Thyroid gland (tissue), 4 donors: Measurements from ENCODE around the gene KCNA5.

Experiments
- CTCF ChIP-seq, 6 experiments: fragments of 200-600 bp in 3 of 6; fragments of 450-650 bp in 3 of 6; sonication (generic) in 3 of 6; IDR thresholded peaks; one replicate each; pipeline ENCODE4 v1.5.1; 2016 to 2019; ENCODE audit warnings: antibody characterized with exemption in 6 of 6, mild to moderate bottlenecking in 2 of 6, inconsistent platforms in 1 of 6, moderate library complexity in 1 of 6
- POLR2A ChIP-seq, 2 donors: fragments of 450-650 bp; IDR thresholded peaks; one replicate each; pipeline ENCODE4 v1.6.1; 2017; ENCODE audit warnings: antibody characterized with exemption in 2 of 2, mild to moderate bottlenecking in 2 of 2, moderate library complexity in 1 of 2

- TF ChIP-seq CTCF (IDR thresholded peaks at IDR 0.05) (no peak), POLR2A (IDR thresholded peaks at IDR 0.05) (no peak)
Measured at GRCh38 chr12:5094551-5094950, 50.9 kb downstream of the KCNA5 start.
